ENCODE results near the gene FARP2. TPM values are rescaled to one million over a fixed set of nuclear protein-coding genes. Genes with fewer than 3 reads are reported as not detected.

The FARP2 gene
- total RNA-seq, 1 donor from 2014 or later: 57.1 TPM

GRCh38 chr2:241541564-241542277 is 185.6 kb downstream of the FARP2 start:
- no peaks in the 10 kb centered on the region for H3K36me3 Mint-ChIP-seq (ENCODE audit: low read depth)
- no peak overlapping the region for H3K27ac Mint-ChIP-seq (ENCODE audit: unreplicated experiment)
- TF ChIP-seq, protein P1, sequence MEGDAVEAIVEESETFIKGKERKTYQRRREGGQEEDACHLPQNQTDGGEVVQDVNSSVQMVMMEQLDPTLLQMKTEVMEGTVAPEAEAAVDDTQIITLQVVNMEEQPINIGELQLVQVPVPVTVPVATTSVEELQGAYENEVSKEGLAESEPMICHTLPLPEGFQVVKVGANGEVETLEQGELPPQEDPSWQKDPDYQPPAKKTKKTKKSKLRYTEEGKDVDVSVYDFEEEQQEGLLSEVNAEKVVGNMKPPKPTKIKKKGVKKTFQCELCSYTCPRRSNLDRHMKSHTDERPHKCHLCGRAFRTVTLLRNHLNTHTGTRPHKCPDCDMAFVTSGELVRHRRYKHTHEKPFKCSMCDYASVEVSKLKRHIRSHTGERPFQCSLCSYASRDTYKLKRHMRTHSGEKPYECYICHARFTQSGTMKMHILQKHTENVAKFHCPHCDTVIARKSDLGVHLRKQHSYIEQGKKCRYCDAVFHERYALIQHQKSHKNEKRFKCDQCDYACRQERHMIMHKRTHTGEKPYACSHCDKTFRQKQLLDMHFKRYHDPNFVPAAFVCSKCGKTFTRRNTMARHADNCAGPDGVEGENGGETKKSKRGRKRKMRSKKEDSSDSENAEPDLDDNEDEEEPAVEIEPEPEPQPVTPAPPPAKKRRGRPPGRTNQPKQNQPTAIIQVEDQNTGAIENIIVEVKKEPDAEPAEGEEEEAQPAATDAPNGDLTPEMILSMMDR (IDR thresholded peaks at IDR 0.05): no peak
- H3K4me1 Mint-ChIP-seq (ENCODE audit: low read depth): peaks cover 13% of the 10 kb centered on the region
- no peaks in the 10 kb centered on the region for H3K27me3 Mint-ChIP-seq (ENCODE audit: low read depth)
- H3K9me3 Mint-ChIP-seq (ENCODE audit: low read depth): no peaks in the 10 kb centered on the region
- peak; percentile 90 for DNase-seq (ENCODE audit: low spot score)
- H3K4me3 Mint-ChIP-seq (ENCODE audit: unreplicated experiment): no peak overlapping the region

- peak; percentile 88 for DNase-seq (ENCODE audit: low spot score)
- Mint-ChIP-seq H3K4me1 (ENCODE audit: low read depth) (peaks cover 13% of the 10 kb centered on the region), H3K9me3 (ENCODE audit: low read depth) (no peaks in the 10 kb centered on the region), H3K27ac (ENCODE audit: unreplicated experiment) (no peak overlapping the region), H3K36me3 (ENCODE audit: low read depth) (no peaks in the 10 kb centered on the region), H3K27me3 (ENCODE audit: low read depth) (no peaks in the 10 kb centered on the region), H3K4me3 (ENCODE audit: unreplicated experiment) (no peak overlapping the region)
- TF ChIP-seq, protein P1 (IDR thresholded peaks at IDR 0.05): no peak
These were observed 186.2 kb downstream of the FARP2 start for GRCh38 chr2:241542278-241542605.

Small RNAs within 50 kb of the gene (microRNA-seq; reads per million reads assigned to microRNA genes)
- gene MIR3133 (ENCODE audit: borderline number of aligned reads): not detected

Other genes with a start within 250 kb of the FARP2 start
- gene PASK, start 206.8 kb upstream of the FARP2 start, total RNA-seq: 4.4 to 13.8 TPM (median 4.5 TPM) in 3 replicates
- 43.1 to 54.2 TPM (median 44.3 TPM) in 3 replicates for gene PPP1R7, start 205.8 kb upstream of the FARP2 start, total RNA-seq
- gene ANO7, start 167.6 kb upstream of the FARP2 start, total RNA-seq: 0.48 to 2.2 TPM (median 1.5 TPM) in 3 replicates
- gene HDLBP, start 40.6 kb upstream of the FARP2 start, total RNA-seq: 979 to 1,131 TPM (median 989 TPM) in 3 replicates
- 447 to 542 TPM (median 465 TPM) in 3 replicates for gene SEPTIN2, start 40.4 kb upstream of the FARP2 start, total RNA-seq
- gene STK25, start 152.3 kb downstream of the FARP2 start, total RNA-seq: 158 to 174 TPM (median 169 TPM) in 3 replicates
- gene BOK, start 202.5 kb downstream of the FARP2 start, total RNA-seq: 28.5 to 46.8 TPM (median 44.6 TPM) in 3 replicates

Measured in chondrocyte (in vitro differentiated cells).